CD14-positive monocyte (primary cell): ENCODE data around the gene ZNF467. TPM values are rescaled to one million over a fixed set of nuclear protein-coding genes. Genes with fewer than 3 reads are reported as not detected.

Experiments
- DNase-seq, 3 donors: peaks; one replicate each; pipeline ENCODE4 v3.0.0-alpha.2; 2011 to 2022
- H2AFZ ChIP-seq: 2 replicates; pipeline ENCODE4 v1.6.0; 2012; ENCODE audit warnings: mild to moderate bottlenecking, low read depth, low read length, inconsistent platforms; ENCODE audit not compliant: insufficient read depth, poor library complexity, severe bottlenecking
- H3K27ac ChIP-seq, 2 donors: 1 replicate in 1 of 2; 2 replicates in 1 of 2; pipeline ENCODE4 v1.5.1; 2012 to 2013; ENCODE audit warnings: low read length in 2 of 2, control low read depth in 1 of 2, inconsistent platforms in 1 of 2, low read depth in 1 of 2, mild to moderate bottlenecking in 1 of 2
- H3K27me3 ChIP-seq, 2 donors: one replicate each; pipeline versions ENCODE4 v1.6.0 to v1.6.1; 2011 to 2013; ENCODE audit warnings: low read length in 2 of 2; ENCODE audit not compliant: control insufficient read depth in 2 of 2, insufficient read depth in 2 of 2
- H3K36me3 ChIP-seq, 2 donors: replicated peaks in 1 of 2; 1 replicate in 1 of 2; 2 replicates in 1 of 2; pipeline versions ENCODE4 v1.5.1 to v1.6.1; 2012 to 2013; ENCODE audit warnings: low read length in 2 of 2, control low read depth in 1 of 2, inconsistent platforms in 1 of 2, mild to moderate bottlenecking in 1 of 2; ENCODE audit not compliant: insufficient read depth in 2 of 2, control insufficient read depth in 1 of 2
- H3K4me1 ChIP-seq, 2 donors: 1 replicate in 1 of 2; 2 replicates in 1 of 2; pipeline versions ENCODE4 v1.5.1 to v1.6.1; 2012 to 2013; ENCODE audit warnings: low read length in 2 of 2, control low read depth in 1 of 2, inconsistent platforms in 1 of 2, mild to moderate bottlenecking in 1 of 2, moderate library complexity in 1 of 2; ENCODE audit not compliant: insufficient read depth in 2 of 2, control insufficient read depth in 1 of 2
- H3K4me2 ChIP-seq: replicated peaks from 2 replicates; pipeline ENCODE3; 2012; ENCODE audit warnings: low read length, moderate library complexity, mild to moderate bottlenecking; ENCODE audit not compliant: poor library complexity, severe bottlenecking; ENCODE audit errors: extremely low read depth
- H3K4me3 ChIP-seq, 3 experiments: fragments of 200-600 bp in 1 of 3; sonication (generic) in 1 of 3; replicated peaks in 1 of 3; 1 replicate in 2 of 3; 2 replicates in 1 of 3; pipeline ENCODE4 v1.5.1; 2011 to 2013; ENCODE audit warnings: low read length in 3 of 3, mild to moderate bottlenecking in 3 of 3, control low read depth in 2 of 3, low read depth in 2 of 3, inconsistent platforms in 1 of 3, moderate library complexity in 1 of 3
- H3K79me2 ChIP-seq: 2 replicates; pipeline ENCODE4 v1.6.0; 2012; ENCODE audit warnings: mild to moderate bottlenecking, control low read depth, inconsistent platforms, low read length, moderate library complexity; ENCODE audit not compliant: insufficient read depth
- H3K9ac ChIP-seq: 2 replicates; pipeline ENCODE4 v1.6.0; 2017; ENCODE audit warnings: low read length, mild to moderate bottlenecking; ENCODE audit not compliant: insufficient read depth, poor library complexity, severe bottlenecking
- H3K9me3 ChIP-seq, 2 donors: replicated peaks in 1 of 2; 1 replicate in 1 of 2; 2 replicates in 1 of 2; pipeline versions ENCODE4 v1.5.1 to v1.6.1; 2012 to 2013; ENCODE audit warnings: low read length in 2 of 2, control low read depth in 1 of 2; ENCODE audit not compliant: control insufficient read depth in 1 of 2, insufficient read depth in 1 of 2
- H4K20me1 ChIP-seq: 2 replicates; pipeline ENCODE4 v1.6.0; 2012; ENCODE audit warnings: mild to moderate bottlenecking, low read length, control low read depth, moderate library complexity; ENCODE audit not compliant: insufficient read depth
- H3K27ac Mint-ChIP-seq, 7 donors: one replicate each; pipeline ENCODE4 v1.8.0; 2020; ENCODE audit warnings: mild to moderate bottlenecking in 7 of 7, mixed read lengths in 7 of 7, moderate library complexity in 6 of 7, inconsistent platforms in 2 of 7
- H3K27me3 Mint-ChIP-seq, 3 donors: one replicate each; pipeline ENCODE4 v1.8.0; 2021 to 2022; ENCODE audit warnings: low read depth in 3 of 3, mild to moderate bottlenecking in 3 of 3, mixed read lengths in 3 of 3, moderate library complexity in 3 of 3, inconsistent platforms in 1 of 3
- H3K36me3 Mint-ChIP-seq, 2 donors: one replicate each; pipeline ENCODE4 v1.8.0; 2020; ENCODE audit warnings: mixed read lengths in 2 of 2, inconsistent platforms in 1 of 2, mild to moderate bottlenecking in 1 of 2
- H3K4me1 Mint-ChIP-seq: one replicate; pipeline ENCODE4 v1.8.0; 2020; ENCODE audit warnings: mild to moderate bottlenecking, mixed read lengths
- H3K4me3 Mint-ChIP-seq, 2 donors: one replicate each; pipeline ENCODE4 v1.8.0; 2020; ENCODE audit warnings: mild to moderate bottlenecking in 2 of 2, mixed read lengths in 2 of 2, moderate library complexity in 1 of 2
- H3K9me3 Mint-ChIP-seq, 7 donors: one replicate each; pipeline ENCODE4 v1.8.0; 2020 to 2022; ENCODE audit warnings: mixed read lengths in 7 of 7, mild to moderate bottlenecking in 6 of 7, moderate library complexity in 6 of 7, inconsistent platforms in 2 of 7
- WGBS: methylation state at CpG from one replicate; pipeline ENCODE4 v1.1.5; 2013; ENCODE audit warnings: missing lambda C conversion rate; ENCODE audit not compliant: insufficient coverage; 5-methylcytosine and 5-hydroxymethylcytosine counted together
- intact Hi-C, 2 donors: fragments of 100-400 bp; cut with micrococcal nuclease; formaldehyde crosslinking; loops; one replicate each; pipeline versions ENCODE4 v1.15.0 to v1.15.1; 2023
- polyA plus RNA-seq, 3 donors: library from polyadenylated mRNA; depleted of rRNA in 1 of 3; unstranded in 2 of 3; stranded (reverse) in 1 of 3; fragments of 300-500 nt in 2 of 3; fragments of >200 nt in 1 of 3; fragmentation: Illumina TruSeq in 2 of 3; gene quantifications; 1 replicate in 2 of 3; 2 replicates in 1 of 3; pipeline ENCODE4 v1.2.3, GENCODE V29; 2012 to 2021
- TF ChIP-seq, protein P1 (sequence below): fragments of 200-600 bp; IDR thresholded peaks from one replicate; pipeline ENCODE4 v1.8.0; 2022; ENCODE audit warnings: antibody characterized with exemption, mild to moderate bottlenecking

Gene ZNF467
- polyA plus RNA-seq, 3 donors = 43.4 to 100 (median 52.8) TPM

GRCh38 chr7:149720372-149721083 is 52.9 kb downstream of the ZNF467 start:
- Histone ChIP-seq H3K36me3 (peaks cover 4 to 9% of the 10 kb centered on the region in 2 donors), H3K4me3 (no peak overlapping the region), H3K9me3 (no peaks in the 10 kb centered on the region), H3K9ac (no peak overlapping the region), H3K79me2 (no peaks in the 10 kb centered on the region), H3K4me1 (peaks cover 13 to 24% of the 10 kb centered on the region in 2 donors), H2AFZ (no peak overlapping the region), H3K27ac (no peak overlapping the region), H3K27me3 (no peaks in the 10 kb centered on the region), H3K4me2 (no peak overlapping the region), H4K20me1 (no peaks in the 10 kb centered on the region)
- Mint-ChIP-seq H3K27me3 (peaks cover 0 to 2% (median 1%) of the 10 kb centered on the region in 3 donors), H3K4me1 (peaks cover 22% of the 10 kb centered on the region), H3K36me3 (peaks cover 16 to 40% of the 10 kb centered on the region in 2 donors), H3K4me3 (no peak overlapping the region), H3K27ac (peak overlapping the region in 1 of 7 donors; percentile 38), H3K9me3 (peaks cover 0 to 2% (median 0%) of the 10 kb centered on the region in 7 donors)
- WGBS = 98% methylated on average over 22 of the region's 22 CpGs
- no peak for DNase-seq
- intact Hi-C loops = no loop called here
- TF ChIP-seq, protein P1, sequence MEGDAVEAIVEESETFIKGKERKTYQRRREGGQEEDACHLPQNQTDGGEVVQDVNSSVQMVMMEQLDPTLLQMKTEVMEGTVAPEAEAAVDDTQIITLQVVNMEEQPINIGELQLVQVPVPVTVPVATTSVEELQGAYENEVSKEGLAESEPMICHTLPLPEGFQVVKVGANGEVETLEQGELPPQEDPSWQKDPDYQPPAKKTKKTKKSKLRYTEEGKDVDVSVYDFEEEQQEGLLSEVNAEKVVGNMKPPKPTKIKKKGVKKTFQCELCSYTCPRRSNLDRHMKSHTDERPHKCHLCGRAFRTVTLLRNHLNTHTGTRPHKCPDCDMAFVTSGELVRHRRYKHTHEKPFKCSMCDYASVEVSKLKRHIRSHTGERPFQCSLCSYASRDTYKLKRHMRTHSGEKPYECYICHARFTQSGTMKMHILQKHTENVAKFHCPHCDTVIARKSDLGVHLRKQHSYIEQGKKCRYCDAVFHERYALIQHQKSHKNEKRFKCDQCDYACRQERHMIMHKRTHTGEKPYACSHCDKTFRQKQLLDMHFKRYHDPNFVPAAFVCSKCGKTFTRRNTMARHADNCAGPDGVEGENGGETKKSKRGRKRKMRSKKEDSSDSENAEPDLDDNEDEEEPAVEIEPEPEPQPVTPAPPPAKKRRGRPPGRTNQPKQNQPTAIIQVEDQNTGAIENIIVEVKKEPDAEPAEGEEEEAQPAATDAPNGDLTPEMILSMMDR = no peak

GRCh38 chr7:149719912-149720335 is 53.5 kb downstream of the ZNF467 start:
- Mint-ChIP-seq H3K36me3 (peaks cover 16 to 40% of the 10 kb centered on the region in 2 donors), H3K27ac (no peak overlapping the region), H3K4me1 (peaks cover 21% of the 10 kb centered on the region), H3K27me3 (peaks cover 0 to 2% (median 1%) of the 10 kb centered on the region in 3 donors), H3K9me3 (peaks cover 0 to 2% (median 0%) of the 10 kb centered on the region in 7 donors), H3K4me3 (no peak overlapping the region)
- no peak overlapping the region for H3K4me2 ChIP-seq
- peaks cover 4 to 9% of the 10 kb centered on the region in 2 donors for H3K36me3 ChIP-seq
- WGBS = 100% methylated on average over 3 of the region's 5 CpGs
- H3K27ac ChIP-seq = no peak overlapping the region
- H2AFZ ChIP-seq = no peak overlapping the region
- H3K79me2 ChIP-seq = peaks cover 2% of the 10 kb centered on the region
- no peak overlapping the region for H3K4me3 ChIP-seq
- H3K9me3 ChIP-seq = no peaks in the 10 kb centered on the region
- H3K27me3 ChIP-seq = no peaks in the 10 kb centered on the region
- intact Hi-C loops = loop anchor here in 1 of 2 donors (5.0 kb wide), 1 partner anchor 117 kb away; the partner anchor contains the start of gene ZNF862
- DNase-seq = no peak
- H4K20me1 ChIP-seq = no peaks in the 10 kb centered on the region
- no peak overlapping the region for H3K9ac ChIP-seq
- TF ChIP-seq, protein P1 = no peak
- H3K4me1 ChIP-seq = peaks cover 13 to 24% of the 10 kb centered on the region in 2 donors
